Measurements from ENCODE around the gene SFR1. TPM values are rescaled to one million over a fixed set of nuclear protein-coding genes. Genes with fewer than 3 reads are reported as not detected.

SFR1 gene
- total RNA-seq, 1 experiment from 2014 or later = 8.4 TPM

DNA sequence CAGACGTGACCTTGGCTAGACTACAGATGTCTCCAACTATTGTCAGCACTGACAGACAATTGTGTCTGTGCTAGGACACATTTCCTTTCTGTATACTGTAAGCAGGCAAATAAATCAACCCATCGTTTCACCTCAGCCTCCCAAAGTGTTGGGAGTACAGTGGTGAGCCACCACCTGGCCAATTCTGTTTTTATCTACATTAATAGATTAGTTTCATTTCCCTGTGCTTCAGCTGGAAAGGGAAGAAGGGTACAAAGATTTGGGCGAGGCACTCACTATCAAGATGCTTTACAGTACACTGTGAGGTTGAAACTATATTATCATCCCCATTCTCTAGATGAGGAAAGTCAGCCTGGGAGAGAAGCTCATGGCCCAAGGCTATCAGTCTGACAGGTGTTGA, 21.9 kb downstream of the SFR1 start:
- no peaks in the 10 kb centered on the region for H3K4me1 ChIP-seq (ENCODE audit: control insufficient read depth, insufficient read depth, low read length)
- H3K27ac ChIP-seq (ENCODE audit: low read length) = no peak overlapping the region
- intact Hi-C loops (cut with micrococcal nuclease; ENCODE audit: unreplicated experiment) = no loop called here
- CTCF ChIA-PET = no interaction called here
- peaks cover 27% of the 10 kb centered on the region for H3K27me3 ChIP-seq (ENCODE audit: control insufficient read depth, insufficient read depth, low read length)
- no peaks in the 10 kb centered on the region for H3K9me3 ChIP-seq (ENCODE audit: control insufficient read depth, insufficient read depth, low read depth, low read length)
- no peak overlapping the region for H3K4me3 ChIP-seq (ENCODE audit: low read depth in 2 of 2, low read length in 2 of 2)
- ATAC-seq (no peak), DNase-seq (ENCODE audit: low read depth, low spot score) (no peak)
- POLR2A ChIA-PET = no interaction called here
- TF ChIP-seq TCF7L2 (IDR thresholded peaks at IDR 0.05; ENCODE audit: low read depth, low read length) (no peak), SIN3A (IDR thresholded peaks at IDR 0.05; ENCODE audit: borderline replicate concordance, insufficient read depth, low read depth, low read length) (no peak), POLR2AphosphoS5 (IDR thresholded peaks at IDR 0.05; ENCODE audit: low read depth, low read length) (no peak)
- TF ChIP-seq, protein P1, sequence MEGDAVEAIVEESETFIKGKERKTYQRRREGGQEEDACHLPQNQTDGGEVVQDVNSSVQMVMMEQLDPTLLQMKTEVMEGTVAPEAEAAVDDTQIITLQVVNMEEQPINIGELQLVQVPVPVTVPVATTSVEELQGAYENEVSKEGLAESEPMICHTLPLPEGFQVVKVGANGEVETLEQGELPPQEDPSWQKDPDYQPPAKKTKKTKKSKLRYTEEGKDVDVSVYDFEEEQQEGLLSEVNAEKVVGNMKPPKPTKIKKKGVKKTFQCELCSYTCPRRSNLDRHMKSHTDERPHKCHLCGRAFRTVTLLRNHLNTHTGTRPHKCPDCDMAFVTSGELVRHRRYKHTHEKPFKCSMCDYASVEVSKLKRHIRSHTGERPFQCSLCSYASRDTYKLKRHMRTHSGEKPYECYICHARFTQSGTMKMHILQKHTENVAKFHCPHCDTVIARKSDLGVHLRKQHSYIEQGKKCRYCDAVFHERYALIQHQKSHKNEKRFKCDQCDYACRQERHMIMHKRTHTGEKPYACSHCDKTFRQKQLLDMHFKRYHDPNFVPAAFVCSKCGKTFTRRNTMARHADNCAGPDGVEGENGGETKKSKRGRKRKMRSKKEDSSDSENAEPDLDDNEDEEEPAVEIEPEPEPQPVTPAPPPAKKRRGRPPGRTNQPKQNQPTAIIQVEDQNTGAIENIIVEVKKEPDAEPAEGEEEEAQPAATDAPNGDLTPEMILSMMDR (IDR thresholded peaks at IDR 0.05) = no peak
- TF ChIP-seq, protein P2, sequence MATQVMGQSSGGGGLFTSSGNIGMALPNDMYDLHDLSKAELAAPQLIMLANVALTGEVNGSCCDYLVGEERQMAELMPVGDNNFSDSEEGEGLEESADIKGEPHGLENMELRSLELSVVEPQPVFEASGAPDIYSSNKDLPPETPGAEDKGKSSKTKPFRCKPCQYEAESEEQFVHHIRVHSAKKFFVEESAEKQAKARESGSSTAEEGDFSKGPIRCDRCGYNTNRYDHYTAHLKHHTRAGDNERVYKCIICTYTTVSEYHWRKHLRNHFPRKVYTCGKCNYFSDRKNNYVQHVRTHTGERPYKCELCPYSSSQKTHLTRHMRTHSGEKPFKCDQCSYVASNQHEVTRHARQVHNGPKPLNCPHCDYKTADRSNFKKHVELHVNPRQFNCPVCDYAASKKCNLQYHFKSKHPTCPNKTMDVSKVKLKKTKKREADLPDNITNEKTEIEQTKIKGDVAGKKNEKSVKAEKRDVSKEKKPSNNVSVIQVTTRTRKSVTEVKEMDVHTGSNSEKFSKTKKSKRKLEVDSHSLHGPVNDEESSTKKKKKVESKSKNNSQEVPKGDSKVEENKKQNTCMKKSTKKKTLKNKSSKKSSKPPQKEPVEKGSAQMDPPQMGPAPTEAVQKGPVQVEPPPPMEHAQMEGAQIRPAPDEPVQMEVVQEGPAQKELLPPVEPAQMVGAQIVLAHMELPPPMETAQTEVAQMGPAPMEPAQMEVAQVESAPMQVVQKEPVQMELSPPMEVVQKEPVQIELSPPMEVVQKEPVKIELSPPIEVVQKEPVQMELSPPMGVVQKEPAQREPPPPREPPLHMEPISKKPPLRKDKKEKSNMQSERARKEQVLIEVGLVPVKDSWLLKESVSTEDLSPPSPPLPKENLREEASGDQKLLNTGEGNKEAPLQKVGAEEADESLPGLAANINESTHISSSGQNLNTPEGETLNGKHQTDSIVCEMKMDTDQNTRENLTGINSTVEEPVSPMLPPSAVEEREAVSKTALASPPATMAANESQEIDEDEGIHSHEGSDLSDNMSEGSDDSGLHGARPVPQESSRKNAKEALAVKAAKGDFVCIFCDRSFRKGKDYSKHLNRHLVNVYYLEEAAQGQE (IDR thresholded peaks at IDR 0.05; ENCODE audit: insufficient read depth in 1 of 2, low read depth in 2 of 2, low read length in 1 of 2) = no peak
- H3K36me3 ChIP-seq (ENCODE audit: control insufficient read depth, insufficient read depth, low read length) = no peaks in the 10 kb centered on the region
- BruUV-seq (replicated peaks) = no TSS peak
- in situ Hi-C loops (cut with HindIII; ENCODE audit: low pct_unique_long_range_greater_than_20kb, low sequenced_read_pairs) = no loop called here

GRCh38 chr10:104144931-104145330, 23.0 kb downstream of the SFR1 start:
- in situ Hi-C loops (cut with HindIII; ENCODE audit: low pct_unique_long_range_greater_than_20kb, low sequenced_read_pairs) (no loop called here), intact Hi-C loops (cut with micrococcal nuclease; ENCODE audit: unreplicated experiment) (no loop called here)
- no peaks in the 10 kb centered on the region for H3K36me3 ChIP-seq (ENCODE audit: control insufficient read depth, insufficient read depth, low read length)
- H3K9me3 ChIP-seq (ENCODE audit: control insufficient read depth, insufficient read depth, low read depth, low read length) = no peaks in the 10 kb centered on the region
- ATAC-seq = no peak
- no peaks in the 10 kb centered on the region for H3K4me1 ChIP-seq (ENCODE audit: control insufficient read depth, insufficient read depth, low read length)
- CTCF ChIA-PET = no interaction called here
- H3K27ac ChIP-seq (ENCODE audit: low read length) = no peak overlapping the region
- POLR2A ChIA-PET = no interaction called here
- DNase-seq (ENCODE audit: low read depth, low spot score) = no peak
- no peak overlapping the region for H3K4me3 ChIP-seq (ENCODE audit: low read depth in 2 of 2, low read length in 2 of 2)
- H3K27me3 ChIP-seq (ENCODE audit: control insufficient read depth, insufficient read depth, low read length) = peaks cover 32% of the 10 kb centered on the region
- no TSS peak for BruUV-seq (replicated peaks)
- TF ChIP-seq TCF7L2 (IDR thresholded peaks at IDR 0.05; ENCODE audit: low read depth, low read length) (no peak), SIN3A (IDR thresholded peaks at IDR 0.05; ENCODE audit: borderline replicate concordance, insufficient read depth, low read depth, low read length) (no peak), POLR2AphosphoS5 (IDR thresholded peaks at IDR 0.05; ENCODE audit: low read depth, low read length) (no peak)
- TF ChIP-seq, protein P1 (IDR thresholded peaks at IDR 0.05) = no peak
- TF ChIP-seq, protein P2 (IDR thresholded peaks at IDR 0.05; ENCODE audit: insufficient read depth in 1 of 2, low read depth in 2 of 2, low read length in 1 of 2) = no peak

Data from Panc1 (cell line).